ELR (cell line): Measurements from ENCODE around the gene RNF181.
"Not testable (repeated sequence)": the region's sequence is repeated elsewhere in the genome, so short reads cannot be mapped to it uniquely, and the experiment has no call there.

Source experiments
- DNase-seq: peaks from one replicate; pipeline ENCODE4 v3.0.0-alpha.2; 2015; ENCODE audit warnings: low read depth

The RNF181 gene

GRCh38 chr2:85596486-85597143 lies 1.1 kb downstream of the RNF181 start:
- no peak for DNase-seq

- no peak for DNase-seq
Measured at GRCh38 chr2:85597241-85597640, 1.7 kb downstream of the RNF181 start.

GRCh38 chr2:85598594-85599340 lies 3.2 kb downstream of the RNF181 start:
- DNase-seq: no peak

GRCh38 chr2:85599468-85600234 lies 4.1 kb downstream of the RNF181 start:
- DNase-seq: no peak

GRCh38 chr2:85600235-85600575 lies 4.7 kb downstream of the RNF181 start:
- no peak for DNase-seq

GRCh38 chr2:85600951-85601770 lies 5.6 kb downstream of the RNF181 start:
- DNase-seq: no peak

GRCh38 chr2:85601771-85602475 lies 6.4 kb downstream of the RNF181 start:
- peak; percentile 68 for DNase-seq

GRCh38 chr2:85602476-85603234 lies 7.1 kb downstream of the RNF181 start, which contains the start of gene TMEM150A:
Gene TMEM150A (minus strand): TSS chr2:85602698. CDS start chr2:85601948, 750 bp downstream.
- DNase-seq: peak; percentile 91

- DNase-seq: not testable (repeated sequence)
Measured at GRCh38 chr2:85604133-85604444, 8.5 kb downstream of the RNF181 start.

- DNase-seq: no peak
Measured at GRCh38 chr2:85604568-85605339, 9.2 kb downstream of the RNF181 start.

GRCh38 chr2:85605406-85606115 lies 10.0 kb downstream of the RNF181 start:
- DNase-seq: peak; percentile 17

GRCh38 chr2:85606116-85606455 lies 10.5 kb downstream of the RNF181 start:
- no peak for DNase-seq

- DNase-seq: no peak
Measured at GRCh38 chr2:85607268-85608215, 12.0 kb downstream of the RNF181 start.

GRCh38 chr2:85611217-85611704 lies 15.7 kb downstream of the RNF181 start:
- DNase-seq: peak; percentile 43

GRCh38 chr2:85611705-85612587 lies 16.4 kb downstream of the RNF181 start, which contains the start of gene C2orf68:
Gene C2orf68 (minus strand): TSS chr2:85612066. CDS start chr2:85611984, 82 bp downstream.
- DNase-seq: peak; percentile 93

- no peak for DNase-seq
Measured at GRCh38 chr2:85613717-85614515, 18.4 kb downstream of the RNF181 start.
